DND-41 (cell line): ENCODE results near the gene GDPD4.

ENCODE experiments used
- ATAC-seq: fragments of 200-7000 bp; cut with Tn5 transposase; 3 replicates; pipeline ENCODE4 v1.9.1; 2021; ENCODE audit warnings: low read depth; ENCODE audit not compliant: insufficient read depth
- DNase-seq: peaks from one replicate; pipeline ENCODE4 v3.0.0-alpha.2; 2020
- H2AFZ ChIP-seq: 2 replicates; pipeline ENCODE4 v1.6.0; 2012; ENCODE audit warnings: low read depth, low read length
- H3K27ac ChIP-seq: 2 replicates; pipeline ENCODE4 v1.5.1; 2012; ENCODE audit warnings: low read length, inconsistent platforms
- H3K27me3 ChIP-seq: fragments of 200-600 bp; sonication (generic); 2 replicates; pipeline ENCODE4 v1.6.0; 2012; ENCODE audit warnings: low read length, mild to moderate bottlenecking, inconsistent platforms; ENCODE audit not compliant: insufficient read depth, poor library complexity
- H3K36me3 ChIP-seq: 2 replicates; pipeline ENCODE4 v1.5.1; 2012; ENCODE audit warnings: low read length, inconsistent platforms; ENCODE audit not compliant: insufficient read depth
- H3K4me1 ChIP-seq: 2 replicates; pipeline ENCODE4 v1.5.1; 2012; ENCODE audit warnings: mild to moderate bottlenecking, low read length; ENCODE audit not compliant: insufficient read depth
- H3K4me2 ChIP-seq: 2 replicates; pipeline ENCODE4 v1.6.0; 2012; ENCODE audit warnings: mild to moderate bottlenecking, moderate library complexity, low read length, inconsistent platforms; ENCODE audit not compliant: insufficient read depth
- H3K4me3 ChIP-seq, 2 experiments: fragments of 200-600 bp in 1 of 2; shearing (Covaris generic) in 1 of 2; 2 replicates each; pipeline ENCODE4 v1.5.1; 2012 to 2016; ENCODE audit warnings: inconsistent platforms in 2 of 2, low read length in 2 of 2, mild to moderate bottlenecking in 2 of 2, low read depth in 1 of 2, moderate library complexity in 1 of 2
- H3K79me2 ChIP-seq: 2 replicates; pipeline ENCODE4 v1.6.0; 2012; ENCODE audit warnings: low read length, inconsistent platforms; ENCODE audit not compliant: insufficient read depth
- H3K9ac ChIP-seq: 2 replicates; pipeline ENCODE4 v1.6.0; 2012; ENCODE audit warnings: low read depth, mild to moderate bottlenecking, inconsistent platforms, low read length, moderate library complexity
- H3K9me3 ChIP-seq: 2 replicates; pipeline ENCODE4 v1.5.1; 2012; ENCODE audit warnings: low read length, moderate library complexity, mild to moderate bottlenecking, inconsistent platforms; ENCODE audit not compliant: insufficient read depth, severe bottlenecking
- H4K20me1 ChIP-seq: 2 replicates; pipeline ENCODE4 v1.6.0; 2012; ENCODE audit warnings: low read length; ENCODE audit not compliant: insufficient read depth
- EZH2 ChIP-seq: IDR thresholded peaks from 3 replicates; pipeline ENCODE4 v1.6.1; 2012; ENCODE audit warnings: borderline replicate concordance, low read depth, mild to moderate bottlenecking, moderate library complexity, low read length, inconsistent platforms; ENCODE audit not compliant: severe bottlenecking
- TF ChIP-seq, protein P1 (sequence below): IDR thresholded peaks from 2 replicates; pipeline ENCODE4 v1.5.1; 2012; ENCODE audit warnings: borderline replicate concordance, low read length, moderate library complexity, mild to moderate bottlenecking; ENCODE audit not compliant: poor library complexity, severe bottlenecking; ENCODE audit errors: extremely low read depth

The GDPD4 gene

DNA sequence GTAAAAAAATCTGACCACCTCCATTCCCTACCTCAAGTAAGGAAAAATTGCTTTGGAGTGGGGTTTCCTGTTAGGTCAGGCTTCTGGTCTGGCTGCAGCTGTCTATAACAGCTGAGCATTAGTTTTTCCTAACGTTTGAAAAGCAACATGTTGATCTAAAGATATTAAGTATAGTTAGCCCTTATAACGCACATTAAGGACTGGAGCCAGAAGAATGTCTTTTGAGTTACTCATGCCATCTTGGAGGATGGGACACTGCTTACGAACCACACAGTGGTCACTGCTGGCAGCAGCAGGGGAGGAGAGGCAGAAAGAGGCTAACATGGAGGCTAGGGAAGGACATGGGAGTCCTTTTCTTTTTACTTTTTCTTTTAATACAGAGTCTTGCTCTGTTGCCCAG lies 44.1 kb upstream of the GDPD4 start:
- no peak overlapping the region for H3K27ac ChIP-seq
- no peak overlapping the region for H3K4me2 ChIP-seq
- H3K9ac ChIP-seq: no peak overlapping the region
- no peak overlapping the region for H2AFZ ChIP-seq
- no peak for TF ChIP-seq EZH2
- TF ChIP-seq, protein P1, sequence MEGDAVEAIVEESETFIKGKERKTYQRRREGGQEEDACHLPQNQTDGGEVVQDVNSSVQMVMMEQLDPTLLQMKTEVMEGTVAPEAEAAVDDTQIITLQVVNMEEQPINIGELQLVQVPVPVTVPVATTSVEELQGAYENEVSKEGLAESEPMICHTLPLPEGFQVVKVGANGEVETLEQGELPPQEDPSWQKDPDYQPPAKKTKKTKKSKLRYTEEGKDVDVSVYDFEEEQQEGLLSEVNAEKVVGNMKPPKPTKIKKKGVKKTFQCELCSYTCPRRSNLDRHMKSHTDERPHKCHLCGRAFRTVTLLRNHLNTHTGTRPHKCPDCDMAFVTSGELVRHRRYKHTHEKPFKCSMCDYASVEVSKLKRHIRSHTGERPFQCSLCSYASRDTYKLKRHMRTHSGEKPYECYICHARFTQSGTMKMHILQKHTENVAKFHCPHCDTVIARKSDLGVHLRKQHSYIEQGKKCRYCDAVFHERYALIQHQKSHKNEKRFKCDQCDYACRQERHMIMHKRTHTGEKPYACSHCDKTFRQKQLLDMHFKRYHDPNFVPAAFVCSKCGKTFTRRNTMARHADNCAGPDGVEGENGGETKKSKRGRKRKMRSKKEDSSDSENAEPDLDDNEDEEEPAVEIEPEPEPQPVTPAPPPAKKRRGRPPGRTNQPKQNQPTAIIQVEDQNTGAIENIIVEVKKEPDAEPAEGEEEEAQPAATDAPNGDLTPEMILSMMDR: no peak
- no peak overlapping the region for H3K4me3 ChIP-seq
- DNase-seq (no peak), ATAC-seq (no peak)
- no peaks in the 10 kb centered on the region for H3K27me3 ChIP-seq
- H4K20me1 ChIP-seq: no peaks in the 10 kb centered on the region
- H3K79me2 ChIP-seq: no peaks in the 10 kb centered on the region
- no peaks in the 10 kb centered on the region for H3K9me3 ChIP-seq
- peaks cover 46% of the 10 kb centered on the region for H3K36me3 ChIP-seq
- no peaks in the 10 kb centered on the region for H3K4me1 ChIP-seq

DNA sequence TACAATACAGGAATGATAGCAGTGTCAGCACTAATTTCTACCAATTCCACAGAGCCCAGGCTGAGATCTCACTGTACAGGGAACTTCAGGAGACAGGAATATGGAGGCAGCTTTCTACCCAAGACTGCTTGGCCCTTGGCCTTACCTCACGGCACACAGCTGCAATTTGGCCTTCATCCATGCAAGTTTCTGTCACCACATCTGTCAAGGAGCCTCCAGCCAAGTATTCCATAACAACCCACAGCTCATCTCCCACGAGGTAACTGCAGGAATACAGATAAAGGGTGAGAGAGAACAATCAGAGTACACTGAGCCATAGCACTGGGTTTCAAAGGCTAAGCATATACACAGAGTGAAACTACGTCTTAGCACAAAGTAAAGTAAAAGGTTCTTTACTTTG lies 39.0 kb upstream of the GDPD4 start:
- Histone ChIP-seq H3K27me3 (no peaks in the 10 kb centered on the region), H3K4me1 (no peaks in the 10 kb centered on the region), H3K27ac (no peak overlapping the region), H3K36me3 (peaks cover 42% of the 10 kb centered on the region), H3K9me3 (no peaks in the 10 kb centered on the region), H3K4me3 (no peak overlapping the region), H3K79me2 (no peaks in the 10 kb centered on the region), H3K9ac (no peak overlapping the region), H3K4me2 (no peak overlapping the region), H4K20me1 (no peaks in the 10 kb centered on the region), H2AFZ (no peak overlapping the region)
- DNase-seq (no peak), ATAC-seq (no peak)
- TF ChIP-seq EZH2: no peak
- TF ChIP-seq, protein P1: no peak

DNA sequence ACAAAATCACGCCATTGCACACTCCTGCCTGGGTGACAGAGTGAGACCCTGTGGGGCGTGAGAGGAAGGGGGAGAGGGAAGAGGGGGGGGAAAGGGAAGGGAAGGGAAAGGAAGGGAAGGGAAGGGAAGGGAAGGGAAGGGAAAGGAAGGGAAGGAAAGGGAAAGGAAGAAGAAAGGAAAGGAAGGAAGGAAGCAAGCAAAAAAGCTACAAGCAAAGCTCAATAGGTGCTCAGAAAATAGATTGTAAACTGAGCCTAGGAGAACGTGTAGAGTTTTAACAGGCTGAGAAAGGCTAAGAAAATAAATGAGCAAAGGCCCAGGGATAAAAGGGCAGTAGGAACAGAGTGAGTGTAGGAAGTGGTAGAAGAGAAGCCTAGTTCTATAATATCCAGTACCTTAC lies 30.8 kb upstream of the GDPD4 start:
- DNase-seq: no peak
- Histone ChIP-seq H3K27me3 (no peaks in the 10 kb centered on the region), H3K36me3 (peaks cover 42% of the 10 kb centered on the region), H3K9me3 (no peaks in the 10 kb centered on the region), H3K27ac (no peak overlapping the region), H3K4me3 (no peak overlapping the region), H3K79me2 (no peaks in the 10 kb centered on the region), H2AFZ (no peak overlapping the region), H4K20me1 (no peaks in the 10 kb centered on the region), H3K4me1 (no peaks in the 10 kb centered on the region), H3K9ac (no peak overlapping the region), H3K4me2 (no peak overlapping the region)
- TF ChIP-seq EZH2: no peak
- TF ChIP-seq, protein P1: no peak
- no peak for ATAC-seq

DNA sequence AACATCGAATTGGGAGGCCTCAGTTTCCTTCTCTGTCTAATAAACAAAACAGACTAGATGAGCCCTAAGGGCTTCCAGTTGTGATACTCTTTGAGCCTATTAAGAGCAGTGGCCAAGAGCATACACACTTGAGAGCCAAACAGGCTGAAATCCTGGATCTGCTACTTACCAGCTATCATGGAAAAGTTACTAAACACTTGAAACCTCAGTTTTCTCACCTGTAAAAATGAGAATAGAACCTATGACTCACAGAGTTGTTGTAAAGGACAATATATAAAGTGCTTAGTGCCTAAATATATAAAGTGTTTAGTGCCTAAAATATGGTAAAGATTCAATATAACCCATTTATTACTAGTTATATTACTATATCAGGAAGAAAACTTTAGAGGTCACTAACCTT lies 23.7 kb upstream of the GDPD4 start:
- H3K79me2 ChIP-seq: no peaks in the 10 kb centered on the region
- DNase-seq: no peak
- H3K27me3 ChIP-seq: no peaks in the 10 kb centered on the region
- no peak overlapping the region for H3K4me2 ChIP-seq
- no peak overlapping the region for H3K9ac ChIP-seq
- no peak overlapping the region for H3K27ac ChIP-seq
- TF ChIP-seq, protein P1: no peak
- no peak for TF ChIP-seq EZH2
- H3K4me3 ChIP-seq: no peak overlapping the region
- H3K9me3 ChIP-seq: no peaks in the 10 kb centered on the region
- no peak for ATAC-seq
- no peaks in the 10 kb centered on the region for H3K4me1 ChIP-seq
- no peaks in the 10 kb centered on the region for H4K20me1 ChIP-seq
- no peak overlapping the region for H2AFZ ChIP-seq
- H3K36me3 ChIP-seq: peaks cover 20% of the 10 kb centered on the region
